Fibroblast of upper back skin (primary cell): ENCODE results near the gene BDKRB1.
"Not testable (repeated sequence)": the region's sequence is repeated elsewhere in the genome, so short reads cannot be mapped to it uniquely, and the experiment has no call there.

Experiments used
- DNase-seq: peaks from one replicate; pipeline ENCODE4 v3.0.0-alpha.2; 2013

The BDKRB1 gene

DNA sequence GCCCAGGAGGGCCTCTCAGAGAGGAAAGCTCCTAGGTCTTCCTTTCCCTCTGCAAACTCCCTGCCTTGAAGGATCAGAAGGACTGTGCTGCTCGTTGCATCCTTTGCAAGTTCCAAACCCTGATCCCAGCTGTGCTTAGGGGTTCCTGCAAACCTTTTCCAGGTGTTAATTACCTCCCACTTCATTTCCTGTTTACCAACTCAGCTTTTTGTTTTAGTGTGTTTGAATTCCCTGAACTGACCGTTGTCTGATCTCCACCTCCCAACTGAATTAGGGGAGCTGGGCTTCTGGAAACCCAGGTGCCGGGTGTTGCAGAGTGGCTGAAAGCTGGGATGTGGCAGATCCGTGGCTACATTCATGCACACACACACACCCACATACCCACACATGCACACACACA, 20.6 kb upstream of the BDKRB1 start:
- no peak for DNase-seq

DNA sequence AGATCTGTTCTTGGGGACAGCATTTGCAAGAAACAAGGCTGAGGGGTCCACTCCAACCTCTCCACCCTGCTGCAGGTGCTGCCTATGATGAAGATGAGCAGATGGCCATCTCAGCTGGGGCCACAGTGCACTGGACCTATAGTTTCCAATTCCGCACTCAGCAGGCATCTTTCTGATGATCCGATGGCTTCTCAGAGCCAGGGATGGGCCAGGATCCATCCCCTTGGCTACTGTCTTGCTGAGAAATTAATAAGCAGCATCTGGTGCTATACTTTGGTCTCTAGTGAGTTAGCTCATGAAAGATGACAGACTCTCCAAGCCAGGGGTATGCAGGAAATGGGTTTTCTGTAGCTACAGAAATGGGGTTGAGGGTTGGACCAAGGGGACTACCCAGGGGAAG, 18.4 kb upstream of the BDKRB1 start:
- no peak for DNase-seq

DNA sequence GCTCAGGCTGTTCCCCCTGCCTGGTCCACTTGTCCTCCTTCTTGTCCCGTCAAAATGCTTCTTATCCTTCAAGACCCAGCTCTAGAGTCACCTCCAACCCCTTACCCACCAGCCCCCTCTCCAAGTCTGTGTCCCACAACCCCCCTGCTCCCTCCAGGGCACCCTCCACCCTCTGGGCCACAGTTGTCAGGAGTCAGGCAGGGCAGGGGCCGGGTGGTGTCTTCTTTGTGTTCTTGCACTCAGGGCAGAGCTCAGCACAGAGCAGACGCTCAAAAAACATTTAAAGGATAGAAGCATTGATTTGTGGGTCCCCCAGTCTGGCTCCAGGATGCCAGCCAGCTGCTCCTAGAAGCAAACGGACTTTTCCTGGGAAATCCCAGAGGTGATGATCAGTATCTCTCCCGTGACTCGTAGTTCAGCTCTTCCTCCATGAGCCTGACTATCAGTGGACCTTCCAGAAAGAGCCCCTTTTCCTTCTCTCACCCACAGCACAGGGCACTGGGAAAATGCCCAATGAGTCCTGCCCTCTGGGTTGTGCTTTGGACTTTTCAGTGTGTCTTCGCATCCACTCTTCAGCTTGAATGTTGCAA, 17.2 kb upstream of the BDKRB1 start:
- no peak for DNase-seq

DNA sequence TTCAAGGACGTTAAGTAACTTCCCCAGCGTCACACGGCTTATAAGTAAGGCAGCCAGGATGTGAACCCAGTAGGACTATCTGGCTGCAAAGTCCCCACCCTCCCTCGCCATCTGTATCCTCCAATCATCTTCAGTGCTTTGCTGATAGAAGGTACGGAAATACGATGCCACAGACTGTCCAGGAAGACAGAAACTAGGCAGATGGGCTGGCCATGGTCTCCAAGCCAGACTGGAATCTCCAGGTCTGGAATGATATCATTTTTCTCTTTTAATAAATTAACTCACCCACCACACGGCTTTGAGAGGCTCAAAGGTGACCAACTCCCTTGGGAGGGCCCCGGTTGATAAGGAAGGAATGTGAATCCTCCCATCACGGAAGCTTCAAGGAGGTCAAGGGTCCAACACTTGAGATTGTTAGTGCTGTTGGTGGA, 16.3 kb upstream of the BDKRB1 start:
- DNase-seq: no peak

DNA sequence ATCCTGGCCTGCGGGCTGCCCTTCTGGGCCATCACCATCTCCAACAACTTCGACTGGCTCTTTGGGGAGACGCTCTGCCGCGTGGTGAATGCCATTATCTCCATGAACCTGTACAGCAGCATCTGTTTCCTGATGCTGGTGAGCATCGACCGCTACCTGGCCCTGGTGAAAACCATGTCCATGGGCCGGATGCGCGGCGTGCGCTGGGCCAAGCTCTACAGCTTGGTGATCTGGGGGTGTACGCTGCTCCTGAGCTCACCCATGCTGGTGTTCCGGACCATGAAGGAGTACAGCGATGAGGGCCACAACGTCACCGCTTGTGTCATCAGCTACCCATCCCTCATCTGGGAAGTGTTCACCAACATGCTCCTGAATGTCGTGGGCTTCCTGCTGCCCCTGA, 15.4 kb upstream of the BDKRB1 start:
- DNase-seq: no peak

DNA sequence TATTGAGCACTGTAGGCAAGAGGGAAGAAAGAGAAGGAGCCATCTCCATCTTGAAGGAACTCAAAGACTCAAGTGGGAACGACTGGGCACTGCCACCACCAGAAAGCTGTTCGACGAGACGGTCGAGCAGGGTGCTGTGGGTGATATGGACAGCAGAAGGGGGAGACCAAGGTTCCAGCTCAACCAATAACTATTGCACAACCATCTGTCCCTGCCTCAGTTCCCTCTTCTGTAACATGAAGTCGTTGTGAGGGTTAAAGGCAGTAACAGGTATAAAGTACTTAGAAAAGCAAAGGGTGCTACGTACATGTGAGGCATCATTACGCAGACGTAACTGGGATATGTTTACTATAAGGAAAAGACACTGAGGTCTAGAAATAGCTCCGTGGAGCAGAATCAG, 13.9 kb upstream of the BDKRB1 start:
- no peak for DNase-seq

DNA sequence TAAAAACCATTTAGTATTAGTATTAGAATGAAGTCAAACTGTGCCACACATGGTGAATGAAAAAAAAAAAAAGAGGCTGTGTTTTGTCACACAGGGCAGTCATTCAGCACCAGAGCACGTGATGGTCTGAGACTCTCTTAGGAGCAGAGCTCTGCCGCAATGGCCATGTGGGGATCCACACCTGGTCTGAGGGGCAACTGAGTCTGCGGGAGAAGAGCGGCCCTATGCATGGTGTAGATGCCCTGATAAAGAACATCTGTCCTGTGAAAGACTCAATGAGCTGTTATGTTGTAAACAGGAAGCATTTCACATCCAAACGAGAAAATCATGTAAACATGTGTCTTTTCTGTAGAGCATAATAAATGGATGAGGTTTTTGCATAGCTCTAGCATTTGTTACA, 12.2 kb upstream of the BDKRB1 start:
- no peak for DNase-seq

DNA sequence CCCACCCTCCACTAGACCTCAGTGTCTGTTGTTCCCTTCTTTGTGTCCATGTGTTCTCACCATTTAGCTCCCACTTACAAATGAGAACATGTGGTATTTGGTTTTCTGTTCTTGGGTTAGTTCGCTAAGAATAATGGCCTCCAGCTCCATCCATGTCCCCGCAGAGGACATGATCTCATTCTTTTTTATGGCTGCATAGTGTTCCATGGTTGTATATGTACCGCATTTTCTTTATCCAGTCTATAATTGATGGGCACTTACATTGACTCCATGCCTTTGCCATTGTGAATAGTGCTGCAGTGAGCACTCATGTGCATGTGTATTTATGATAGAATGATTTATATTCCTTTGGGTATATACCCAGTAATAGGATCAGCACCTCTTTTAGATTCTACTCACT, 10.9 kb upstream of the BDKRB1 start:
- not testable (repeated sequence) for DNase-seq

DNA sequence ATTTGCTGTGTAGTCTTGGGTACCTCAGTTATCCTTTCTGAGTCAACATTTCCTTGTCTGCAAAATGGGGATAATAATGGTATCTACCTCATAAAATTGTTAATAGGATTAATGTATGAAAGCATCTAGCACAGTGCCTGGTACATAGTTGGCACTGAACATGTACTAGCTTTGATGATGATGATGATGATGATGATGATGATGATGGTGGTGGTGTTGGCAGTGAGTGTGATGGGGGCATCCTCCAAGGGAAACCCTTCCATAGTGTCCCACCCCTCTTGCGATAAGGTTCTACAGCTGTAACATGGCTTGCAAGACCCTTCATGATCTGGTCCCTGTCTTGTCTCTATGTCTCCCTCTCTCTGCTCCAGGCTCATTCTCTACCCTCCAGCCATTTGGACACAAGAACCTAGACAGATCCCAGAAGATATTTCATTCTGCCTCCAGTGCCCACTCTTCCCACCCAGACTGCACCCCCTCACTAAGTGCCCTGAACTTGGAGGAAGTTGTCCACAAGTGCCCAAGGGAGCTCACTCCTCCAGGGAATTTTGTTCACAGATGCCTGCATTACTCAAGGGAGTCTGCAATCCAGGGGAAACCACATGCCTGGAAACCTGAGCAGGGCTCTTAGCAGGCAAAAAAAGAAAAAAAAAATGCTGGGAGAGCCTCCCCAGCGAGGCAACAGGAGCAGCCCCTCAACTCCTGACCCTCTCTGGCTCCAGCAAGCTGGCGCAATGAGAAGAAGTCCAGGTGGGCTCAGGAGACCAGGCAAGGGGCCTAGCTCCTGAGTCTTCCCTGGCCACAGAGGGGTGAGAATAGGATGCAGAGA, 10.1 kb upstream of the BDKRB1 start:
- DNase-seq: peak; percentile 85

DNA sequence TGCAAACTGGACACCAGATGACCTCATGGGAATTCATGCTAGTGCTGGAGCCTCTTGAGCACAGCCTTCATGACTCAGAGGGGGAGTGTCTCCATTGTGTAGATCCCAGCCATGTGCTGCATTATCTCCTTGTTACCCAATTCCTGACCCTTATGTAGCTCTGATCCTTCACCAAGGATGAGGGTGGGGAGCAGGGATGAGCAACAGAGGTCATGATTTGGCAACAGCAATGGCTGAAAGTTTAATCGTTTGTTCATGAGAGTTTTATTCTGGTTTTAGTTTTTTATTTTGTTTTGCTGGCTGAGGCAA, 9.5 kb upstream of the BDKRB1 start:
- DNase-seq: peak; percentile 94

DNA sequence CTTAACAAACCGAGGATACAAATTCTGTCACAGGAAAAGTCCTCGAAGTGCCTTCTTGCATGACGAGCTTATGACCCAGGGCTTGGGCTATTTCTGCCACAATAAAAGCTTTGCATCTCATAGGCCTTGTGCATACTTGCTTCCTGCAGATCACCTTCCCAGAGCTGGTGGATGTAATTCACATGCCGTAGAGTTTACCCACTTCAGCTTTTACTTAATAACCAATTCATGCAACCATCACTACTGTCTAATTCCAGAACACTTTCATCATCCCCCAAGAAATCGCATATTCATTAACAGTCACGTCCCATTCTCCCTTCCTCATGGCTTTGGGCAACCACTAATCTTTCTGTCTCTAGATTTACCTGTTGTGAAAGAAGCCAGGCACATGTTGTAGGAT, 9.0 kb upstream of the BDKRB1 start:
- DNase-seq: no peak

DNA sequence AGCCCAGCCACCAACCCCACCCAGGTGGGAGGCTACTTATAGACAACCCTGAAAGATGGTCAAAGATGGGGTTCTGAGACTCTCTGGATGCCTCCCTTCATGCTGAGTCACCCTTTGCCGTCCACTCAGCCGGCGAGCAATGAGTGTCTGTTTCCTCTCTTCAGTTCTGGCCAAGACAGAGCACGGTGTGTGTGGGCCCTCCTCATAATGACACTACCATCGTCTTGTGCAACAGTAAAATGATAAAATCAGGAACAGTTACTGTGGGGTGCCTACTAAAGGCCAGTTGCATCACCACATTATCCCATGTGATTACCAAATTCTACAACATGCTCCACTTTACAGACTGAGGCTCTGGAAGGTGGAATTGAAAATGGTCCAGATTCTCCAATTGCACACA, 7.0 kb upstream of the BDKRB1 start:
- DNase-seq: peak; percentile 92

DNA sequence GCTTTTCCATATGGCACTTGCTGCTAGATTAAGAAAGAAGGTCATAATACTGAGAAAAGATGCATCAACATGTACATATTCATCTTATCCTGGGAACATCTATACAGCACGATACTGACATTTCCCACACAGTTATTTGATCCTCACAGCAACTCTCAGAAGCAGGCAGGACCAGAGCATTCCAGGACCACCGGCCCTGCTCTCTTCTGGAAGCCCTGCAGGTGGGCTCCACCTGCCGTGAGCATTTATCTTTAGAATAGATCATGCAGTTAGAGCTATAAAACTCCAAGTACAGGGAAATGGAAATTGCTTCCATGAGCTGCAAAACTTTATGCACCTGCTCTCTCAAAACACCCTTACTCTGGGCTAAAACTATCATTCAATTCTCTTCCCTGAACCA, 5.5 kb upstream of the BDKRB1 start:
- DNase-seq: no peak

DNA sequence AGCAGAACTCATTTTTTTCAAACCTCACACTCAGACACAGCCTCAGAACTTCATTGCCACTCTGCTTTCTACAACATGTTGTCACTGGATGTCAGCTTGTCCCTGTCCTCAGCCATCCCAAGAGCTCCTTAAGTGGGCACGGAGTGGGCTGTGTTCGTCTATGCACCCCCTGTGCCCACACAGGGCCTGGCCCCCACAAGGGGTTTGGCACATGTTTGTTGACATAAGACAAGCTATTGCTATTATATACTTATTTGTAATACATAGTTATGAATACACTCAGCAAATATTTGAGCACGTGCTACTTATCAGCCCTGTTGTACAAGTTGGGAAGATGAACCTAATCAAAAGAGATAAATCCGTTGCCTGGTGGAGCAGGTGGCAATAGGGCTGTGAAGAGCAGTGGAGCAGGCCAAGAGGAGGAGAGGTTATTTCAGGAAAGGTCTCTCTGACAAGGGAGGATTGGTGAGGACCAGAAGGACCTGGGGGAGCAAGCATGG, 4.3 kb upstream of the BDKRB1 start:
- DNase-seq: no peak

DNA sequence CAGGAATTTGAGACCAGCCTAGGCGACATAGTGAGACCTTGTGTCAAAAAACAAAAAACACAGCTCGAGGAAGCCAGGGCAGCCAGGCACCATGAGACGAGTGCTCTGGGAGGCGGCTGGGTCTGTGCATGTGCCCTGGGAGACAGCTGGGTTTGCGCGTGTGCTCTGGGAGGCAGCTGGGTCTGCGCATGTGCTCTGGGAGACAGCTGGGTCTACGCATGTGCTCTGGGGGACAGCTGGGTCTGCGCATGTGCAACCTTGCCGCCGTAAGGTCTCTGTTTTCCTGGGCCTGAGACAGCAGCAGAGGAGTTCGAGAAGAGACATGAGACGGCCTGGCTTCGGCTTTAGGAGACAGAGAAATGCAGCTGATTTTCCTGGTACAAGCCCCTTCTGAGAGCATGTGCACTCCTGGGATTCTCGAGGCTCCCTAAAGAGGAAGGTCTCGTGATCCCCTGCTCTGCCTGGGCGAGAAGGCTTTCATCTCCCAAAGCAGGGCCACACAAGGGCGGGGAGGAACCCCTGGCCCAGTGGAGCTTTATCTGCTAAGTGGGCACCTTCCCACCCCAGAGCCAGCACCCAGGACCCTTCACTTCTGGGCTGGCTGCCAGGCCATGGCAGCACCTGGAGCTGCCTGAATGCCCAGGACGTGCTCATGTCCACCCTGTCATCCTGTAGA, 3.5 kb upstream of the BDKRB1 start:
- peak; percentile 77 for DNase-seq

DNA sequence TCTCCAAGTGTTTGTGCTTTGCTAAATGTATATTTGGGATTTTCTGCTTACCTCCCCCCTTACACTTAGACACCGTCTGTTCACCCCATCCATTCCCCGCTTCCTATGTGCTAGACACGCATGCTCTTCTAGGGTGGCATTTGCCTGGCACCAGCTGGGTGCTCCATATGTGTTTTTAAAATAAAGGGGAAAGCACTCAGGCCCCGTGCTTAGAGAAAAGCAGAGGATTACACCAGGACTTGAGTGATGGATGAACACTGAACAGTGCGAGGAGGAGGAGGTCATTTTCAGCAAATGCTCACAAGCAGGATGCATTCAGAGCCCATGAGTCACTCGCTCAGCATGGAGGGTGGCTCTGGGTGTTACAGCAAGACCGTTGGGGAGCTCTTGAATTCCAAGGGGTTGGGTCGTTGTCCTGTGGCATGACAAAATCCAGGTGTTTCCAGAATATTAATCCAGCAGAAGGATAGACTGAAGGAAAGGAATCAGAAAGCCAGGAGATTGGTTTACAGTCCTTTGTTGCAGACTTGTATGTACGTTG, 2.9 kb upstream of the BDKRB1 start:
- peak; percentile 97 for DNase-seq

DNA sequence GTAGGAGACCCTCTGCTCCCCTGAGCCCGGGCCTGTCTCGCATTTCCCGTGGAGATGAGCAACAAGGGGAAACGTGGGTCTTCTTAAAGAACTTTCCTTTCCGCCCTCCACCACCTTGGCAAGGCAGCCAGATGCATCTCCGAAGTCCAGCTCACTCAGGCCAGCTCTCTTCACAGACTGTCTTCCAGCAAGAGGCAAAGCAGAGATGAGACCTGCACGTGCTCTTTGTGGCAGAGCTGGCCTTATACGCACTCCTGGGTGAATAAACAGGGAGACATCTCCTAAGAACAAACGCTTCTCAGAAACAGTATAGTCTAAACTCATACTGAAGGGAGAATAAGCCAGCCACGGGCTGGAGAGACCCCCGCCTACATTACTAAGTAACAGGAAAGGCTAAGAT, 1.3 kb upstream of the BDKRB1 start:
- DNase-seq: no peak

DNA sequence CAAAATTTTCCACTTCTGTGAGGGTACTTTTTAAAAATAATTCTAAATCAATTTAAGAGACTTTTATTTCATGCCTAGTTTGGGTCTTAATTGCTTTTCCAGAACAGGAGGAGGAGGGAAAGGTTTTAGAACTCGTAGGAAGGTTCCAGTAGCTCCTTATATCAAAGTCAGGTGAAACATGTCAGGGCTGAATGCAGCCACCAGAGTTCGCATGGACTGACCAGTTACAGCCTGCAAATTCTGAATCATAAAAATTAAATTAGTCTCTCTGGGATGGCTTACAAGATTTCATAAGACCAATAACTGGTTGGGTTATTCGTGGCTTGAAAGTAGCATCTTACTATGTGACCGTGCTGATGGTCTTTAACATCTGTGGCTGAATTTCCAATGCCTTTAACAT, 397 bp downstream of the BDKRB1 start:
- DNase-seq: peak; percentile 58

DNA sequence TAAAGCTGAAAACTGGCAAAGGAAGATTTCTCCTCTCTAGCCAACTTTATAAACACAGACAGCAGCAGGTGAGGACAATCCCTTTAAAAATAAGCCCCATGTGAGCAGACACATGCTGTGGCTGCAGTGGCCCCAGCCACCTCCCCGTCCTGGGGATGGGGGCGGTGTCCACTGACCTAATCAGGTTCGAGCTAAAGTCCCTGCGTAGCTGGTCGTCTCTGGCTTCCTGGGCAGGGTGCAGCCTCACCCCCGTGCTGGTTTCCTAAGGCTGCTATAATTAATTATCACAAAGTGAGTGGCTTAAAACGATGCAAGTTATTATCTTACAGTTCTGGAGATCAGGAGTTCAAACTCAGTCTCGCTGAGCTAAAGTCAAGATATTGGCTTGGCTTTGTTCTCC, 1.0 kb downstream of the BDKRB1 start:
- no peak for DNase-seq

DNA sequence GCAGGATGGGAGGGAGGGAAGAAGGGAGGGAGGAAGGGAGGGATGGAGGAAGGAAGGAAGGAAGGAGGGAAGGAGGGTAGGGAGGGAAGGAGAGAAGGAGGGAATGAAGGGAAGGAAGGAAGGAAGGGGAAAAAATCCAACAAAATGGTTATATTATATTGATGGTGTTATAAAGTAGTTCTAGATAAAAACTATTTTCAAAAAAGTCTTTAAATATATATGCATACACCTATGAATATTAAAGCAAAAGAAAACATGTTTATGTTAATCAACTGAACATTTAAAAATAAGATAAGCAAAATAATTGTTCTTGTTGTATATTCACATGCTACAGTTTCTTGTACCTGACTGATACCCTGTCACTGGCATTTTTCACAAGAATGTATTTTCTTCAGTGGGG, 1.9 kb downstream of the BDKRB1 start:
- DNase-seq: no peak

DNA sequence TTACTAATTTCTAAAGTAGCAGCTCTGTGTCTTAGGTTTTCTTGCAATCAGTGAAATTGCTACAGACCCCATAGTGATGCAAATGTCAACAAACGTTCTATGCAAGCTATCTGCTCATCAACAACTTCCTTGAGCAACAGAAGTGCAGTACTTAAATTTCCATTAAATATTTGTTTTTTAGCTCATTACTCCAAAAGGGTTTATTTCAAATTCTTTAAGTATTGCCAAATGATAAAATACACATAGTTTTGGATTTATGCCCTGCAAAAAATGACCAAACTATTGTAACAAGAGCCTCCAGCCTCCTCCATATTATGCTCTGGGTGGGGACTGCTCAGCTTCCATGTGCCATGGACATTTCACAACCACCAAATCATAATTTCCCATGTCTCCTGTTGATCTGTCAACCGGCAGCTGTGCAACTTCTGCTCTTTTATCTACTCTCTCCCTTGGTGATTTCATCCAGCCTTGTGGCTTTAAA, 4.4 kb downstream of the BDKRB1 start:
- DNase-seq: peak; percentile 78

DNA sequence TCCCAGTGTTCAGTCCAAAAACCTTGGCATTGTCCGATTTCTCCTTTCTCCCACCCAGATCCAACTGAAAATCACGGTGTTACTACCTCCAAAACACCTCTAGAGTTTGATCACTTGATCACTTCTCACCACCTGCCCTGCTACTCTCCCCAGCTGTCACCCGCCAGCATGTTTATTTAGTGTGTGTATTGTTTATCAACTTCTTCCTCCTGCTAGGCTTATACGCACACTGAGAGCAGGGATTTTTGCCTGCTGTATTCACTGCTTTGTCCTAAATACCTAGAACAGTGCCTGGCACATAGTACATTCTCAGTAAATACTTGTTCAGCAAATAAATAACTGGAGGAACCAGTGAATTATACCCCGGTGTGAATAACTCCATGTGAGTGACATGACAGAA, 5.0 kb downstream of the BDKRB1 start:
- no peak for DNase-seq

DNA sequence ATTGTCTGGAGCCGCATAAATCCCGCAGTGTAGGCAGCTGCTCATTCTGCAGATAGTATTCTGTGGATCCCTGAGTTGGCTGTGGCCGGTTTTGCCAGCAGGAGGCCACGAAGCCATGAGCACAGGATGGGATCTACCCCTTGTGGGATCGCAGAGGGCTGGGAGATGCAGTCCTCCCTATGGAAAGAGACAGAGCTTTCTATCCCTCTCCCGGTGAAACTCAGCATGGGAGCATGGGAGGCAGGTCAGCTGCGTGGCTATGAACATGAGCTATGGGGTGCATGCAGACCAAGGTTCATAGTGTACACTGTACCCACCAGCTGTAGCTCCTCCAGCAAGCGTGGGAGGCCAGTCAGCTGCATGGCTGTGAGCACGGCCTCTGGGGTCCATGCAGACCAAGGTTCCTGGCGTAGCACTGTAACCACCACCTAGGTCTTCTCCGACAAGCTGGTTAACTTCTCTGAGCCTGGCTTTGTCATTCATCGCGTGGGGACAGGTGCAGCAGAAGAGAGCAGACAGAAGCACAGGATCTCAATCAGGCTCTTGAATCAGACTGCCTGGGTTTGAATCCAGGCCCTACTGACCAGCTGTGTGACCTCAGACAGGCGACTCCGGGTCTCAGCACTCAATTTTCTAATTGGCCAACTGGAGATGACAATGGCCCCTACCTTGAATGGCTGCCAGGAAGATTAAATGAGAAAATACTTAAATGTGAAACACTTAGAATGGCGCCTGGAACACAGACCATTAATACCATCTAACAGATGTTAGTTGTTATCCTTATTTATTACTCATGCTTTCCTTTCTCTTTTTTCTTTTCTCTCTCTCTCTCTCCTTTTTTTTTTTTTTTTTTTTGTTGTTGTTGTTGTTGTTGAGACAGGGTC, 6.0 kb downstream of the BDKRB1 start:
- DNase-seq: peak; percentile 40
